Fibroblast of mammary gland (primary cell): Measurements from ENCODE around the gene PCGF1.
"Not testable (repeated sequence)": the region's sequence is repeated elsewhere in the genome, so short reads cannot be mapped to it uniquely, and the experiment has no call there.

Source experiments
- DNase-seq: peaks from one replicate; pipeline ENCODE4 v3.0.0-alpha.2; 2010; ENCODE audit warnings: low read depth
- H3K4me3 ChIP-seq: 2 replicates; pipeline ENCODE4 v1.5.1; 2011; ENCODE audit warnings: low read depth, mild to moderate bottlenecking, low read length, moderate library complexity; ENCODE audit not compliant: control insufficient read depth
- TF ChIP-seq, protein P1 (sequence below): conservative IDR thresholded peaks from 2 replicates; pipeline ENCODE4 v1.5.1; 2011; ENCODE audit warnings: low read depth, low read length, inconsistent platforms; ENCODE audit not compliant: control insufficient read depth, insufficient read depth

The PCGF1 gene

DNA sequence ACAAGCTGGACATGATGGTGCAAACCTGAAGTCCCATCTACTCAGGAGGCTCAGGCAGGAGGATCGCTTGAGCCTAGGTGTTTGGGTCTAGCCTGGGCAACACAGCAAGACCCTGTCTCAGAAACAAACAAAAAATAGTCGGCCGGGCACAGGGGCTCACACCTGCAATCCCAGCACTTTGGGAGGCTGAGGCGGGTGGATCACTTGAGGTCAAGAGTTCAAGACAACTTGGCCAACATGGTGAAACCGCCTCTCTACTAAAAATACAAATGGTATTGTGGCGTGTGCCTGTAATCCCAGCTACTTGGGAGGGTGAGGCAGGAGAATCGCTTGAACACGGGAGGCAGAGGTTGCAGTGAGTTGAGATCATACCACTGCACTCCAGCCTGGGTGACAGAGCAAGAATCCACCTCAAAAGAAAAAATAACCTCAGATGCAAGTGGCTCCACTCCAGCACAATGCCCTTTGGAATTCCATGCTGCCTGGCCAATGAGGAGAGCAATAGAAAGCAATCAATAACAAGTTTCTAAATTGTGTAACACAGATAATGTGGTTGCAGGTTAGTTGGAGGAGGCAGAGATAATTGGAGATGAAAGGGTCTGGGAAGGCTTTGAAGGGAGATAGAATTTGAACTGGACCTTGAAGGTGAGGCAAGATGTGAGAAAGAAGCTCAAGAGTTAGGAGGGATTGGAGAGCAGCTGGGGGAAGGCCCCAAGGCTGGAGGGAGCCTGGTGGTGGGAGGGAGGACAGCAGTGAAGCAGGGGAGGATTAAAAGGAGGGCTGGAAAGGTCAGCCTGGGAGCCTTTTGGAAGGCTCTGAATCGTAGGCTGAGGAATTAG, 18.6 kb downstream of the PCGF1 start:
- DNase-seq: no peak
- no peak overlapping the region for H3K4me3 ChIP-seq
- TF ChIP-seq, protein P1, sequence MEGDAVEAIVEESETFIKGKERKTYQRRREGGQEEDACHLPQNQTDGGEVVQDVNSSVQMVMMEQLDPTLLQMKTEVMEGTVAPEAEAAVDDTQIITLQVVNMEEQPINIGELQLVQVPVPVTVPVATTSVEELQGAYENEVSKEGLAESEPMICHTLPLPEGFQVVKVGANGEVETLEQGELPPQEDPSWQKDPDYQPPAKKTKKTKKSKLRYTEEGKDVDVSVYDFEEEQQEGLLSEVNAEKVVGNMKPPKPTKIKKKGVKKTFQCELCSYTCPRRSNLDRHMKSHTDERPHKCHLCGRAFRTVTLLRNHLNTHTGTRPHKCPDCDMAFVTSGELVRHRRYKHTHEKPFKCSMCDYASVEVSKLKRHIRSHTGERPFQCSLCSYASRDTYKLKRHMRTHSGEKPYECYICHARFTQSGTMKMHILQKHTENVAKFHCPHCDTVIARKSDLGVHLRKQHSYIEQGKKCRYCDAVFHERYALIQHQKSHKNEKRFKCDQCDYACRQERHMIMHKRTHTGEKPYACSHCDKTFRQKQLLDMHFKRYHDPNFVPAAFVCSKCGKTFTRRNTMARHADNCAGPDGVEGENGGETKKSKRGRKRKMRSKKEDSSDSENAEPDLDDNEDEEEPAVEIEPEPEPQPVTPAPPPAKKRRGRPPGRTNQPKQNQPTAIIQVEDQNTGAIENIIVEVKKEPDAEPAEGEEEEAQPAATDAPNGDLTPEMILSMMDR: no peak

DNA sequence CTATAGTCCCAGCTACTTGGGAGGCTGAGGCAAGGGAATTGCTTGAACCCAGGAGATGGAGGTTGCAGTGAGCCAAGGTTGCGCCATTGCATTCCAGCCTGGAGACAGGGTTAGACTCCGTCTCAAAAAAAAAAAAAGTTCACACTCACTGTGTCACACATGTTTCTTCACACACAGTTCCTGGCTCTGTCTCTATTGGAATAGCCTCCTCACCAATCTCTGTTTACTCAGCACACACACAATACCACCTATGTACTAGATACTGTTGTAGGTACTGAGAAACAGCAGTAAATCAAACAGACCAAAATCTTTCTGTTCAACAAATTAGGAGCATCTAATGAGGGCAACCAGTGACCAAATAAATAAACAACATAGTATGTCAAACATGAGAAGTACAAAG, 21.4 kb downstream of the PCGF1 start:
- TF ChIP-seq, protein P1: no peak
- no peak overlapping the region for H3K4me3 ChIP-seq
- no peak for DNase-seq

DNA sequence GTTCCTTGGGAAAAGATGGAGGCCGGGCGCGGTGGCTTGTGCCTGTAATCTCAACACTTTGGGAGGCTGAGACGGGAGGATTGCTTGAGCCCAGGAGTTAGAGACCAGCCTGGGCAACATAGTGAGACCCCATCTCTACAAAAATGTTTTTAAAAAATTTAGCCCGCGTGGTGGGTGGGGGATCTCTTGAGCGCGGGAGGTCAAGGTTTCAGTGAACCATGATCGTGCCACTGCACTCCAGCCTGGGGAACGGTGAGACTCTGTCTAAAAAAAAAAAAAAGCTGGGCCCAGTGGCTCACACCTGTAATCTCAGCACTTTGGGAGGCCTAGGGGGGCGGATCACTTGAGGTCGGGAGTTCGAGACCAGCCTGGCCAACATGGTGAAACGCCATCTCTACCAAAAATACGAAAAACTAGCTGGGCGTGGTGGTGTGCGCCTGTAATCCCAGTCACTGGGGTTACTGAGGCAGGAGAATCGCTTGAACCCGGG, 23.8 kb downstream of the PCGF1 start:
- peak overlapping the region; percentile 100 for H3K4me3 ChIP-seq
- DNase-seq: not testable (repeated sequence)

DNA sequence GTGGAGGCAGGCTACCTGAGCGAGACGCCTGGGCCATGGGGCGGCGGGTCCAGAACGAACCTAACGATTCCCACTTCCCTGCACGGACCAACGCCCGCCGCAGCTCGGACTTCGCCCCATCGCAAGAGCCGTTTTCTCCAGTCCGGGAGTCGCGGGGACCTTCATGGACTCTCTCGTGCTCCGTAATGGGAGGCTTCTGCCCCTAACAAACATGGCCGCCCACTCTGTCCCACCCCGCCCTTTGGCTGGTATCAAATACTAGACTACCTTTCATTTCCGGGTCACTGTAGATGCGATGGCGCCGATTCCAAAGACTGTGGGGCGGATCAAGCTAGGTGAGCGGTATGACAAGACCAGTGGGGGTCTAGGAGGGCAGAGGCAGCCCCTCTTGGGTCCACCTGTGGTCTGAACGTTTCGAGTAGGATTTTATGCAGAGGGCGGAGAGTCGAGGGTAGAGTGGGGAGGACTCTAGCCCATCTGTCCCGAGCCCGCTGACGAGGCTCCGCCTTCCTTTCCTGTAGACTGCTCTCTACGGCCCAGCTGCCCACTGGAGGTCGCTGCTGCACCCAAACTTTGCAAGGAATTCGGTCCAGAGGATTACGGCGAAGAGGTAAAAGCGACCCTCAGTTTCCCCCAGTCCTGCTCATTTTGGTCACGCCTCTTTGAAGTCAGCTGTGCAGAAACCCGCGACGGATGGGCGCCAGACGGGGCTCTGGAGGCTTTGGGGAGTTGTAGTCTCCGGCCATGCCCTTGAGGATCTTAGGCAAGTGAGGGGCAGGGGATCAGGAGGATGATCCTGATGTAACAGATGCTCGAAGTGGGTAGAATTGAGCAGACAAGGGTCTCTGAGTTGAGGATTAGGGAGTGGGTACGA, 24.5 kb downstream of the PCGF1 start, which contains the start of the genes CCDC142 and TTC31:
Gene CCDC142, minus strand, starts transcription at position 198 of the 874 bp plus-strand sequence. Its CDS starts 161 bp downstream, at position 37.
Gene TTC31, plus strand, starts transcription at position 281 of the 874 bp plus-strand sequence. Its CDS starts 15 bp downstream, at position 296.
- H3K4me3 ChIP-seq: peak within 1 kb of the TSS; percentile 100

DNA sequence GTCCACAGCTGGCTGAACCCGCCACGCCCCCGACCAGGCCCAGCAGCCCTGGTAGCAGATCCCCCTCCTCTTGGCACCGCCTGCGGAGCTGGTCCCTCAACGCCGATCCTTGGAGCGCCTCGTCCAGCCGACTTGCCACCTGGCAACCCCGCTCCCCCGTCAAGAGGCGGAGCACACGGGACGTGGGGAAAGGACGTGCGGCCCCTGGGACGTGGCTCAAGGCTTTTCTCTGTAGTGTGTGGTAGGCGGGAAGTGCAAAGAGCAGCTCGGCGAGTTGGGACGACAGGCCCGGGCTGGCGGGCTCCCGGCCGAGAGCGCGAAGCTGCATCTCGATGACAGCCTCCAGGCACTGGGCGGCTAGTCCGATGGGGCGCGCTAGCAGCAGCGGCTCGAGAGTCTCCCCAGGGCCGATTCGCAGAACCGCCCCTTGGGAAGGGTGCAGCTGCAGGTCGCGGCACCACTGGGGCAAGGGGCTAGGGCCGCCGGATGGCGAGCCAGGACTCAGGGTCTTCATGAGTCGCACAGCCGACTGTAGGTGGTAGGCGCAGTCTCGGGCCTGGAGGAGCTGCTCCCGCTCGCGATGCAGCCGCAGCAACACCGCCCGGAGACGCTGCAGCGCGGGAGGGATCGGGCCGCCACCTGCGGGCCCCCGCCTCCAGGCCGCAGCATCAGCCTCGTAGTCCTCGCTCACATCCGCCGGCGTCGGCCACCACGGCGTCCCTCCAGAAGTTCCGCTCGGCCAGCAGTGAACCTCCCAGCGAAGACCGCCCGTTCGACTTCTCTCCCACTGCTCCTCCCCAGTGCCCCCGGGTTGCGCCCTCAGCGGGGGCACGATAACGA, 25.3 kb downstream of the PCGF1 start:
- TF ChIP-seq, protein P1: no peak
- peak overlapping the region; percentile 100 for H3K4me3 ChIP-seq
- DNase-seq: no peak

More for the DNA sequence above, 24.5 kb downstream of the PCGF1 start, which contains the start of the genes CCDC142 and TTC31:
- TF ChIP-seq, protein P1: peak; percentile 88
- peak; percentile 93 for DNase-seq

DNA sequence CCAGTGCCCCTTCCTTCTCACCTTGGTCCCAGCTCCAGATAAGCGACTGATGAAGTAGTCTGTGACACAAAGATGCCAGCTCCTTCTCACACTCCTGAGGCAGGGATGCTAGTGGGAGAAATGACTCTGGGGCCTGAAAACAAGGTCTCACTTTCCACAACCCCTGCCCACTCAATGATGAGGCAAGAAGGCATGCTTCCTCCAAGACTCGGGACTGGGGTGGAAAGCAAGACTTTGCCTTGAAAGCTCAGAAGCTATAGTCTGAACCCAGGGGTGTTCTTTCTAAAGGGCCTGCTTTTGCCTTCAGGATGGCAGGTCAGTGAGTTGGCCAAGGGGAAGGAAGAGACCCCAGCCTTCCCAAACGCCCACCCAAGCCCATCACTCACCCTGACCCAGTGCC, 26.1 kb downstream of the PCGF1 start:
- TF ChIP-seq, protein P1: no peak
- H3K4me3 ChIP-seq: peak overlapping the region; percentile 100
- no peak for DNase-seq
